ENCODE data around the gene EXOC3. TPM values are rescaled to one million over a fixed set of nuclear protein-coding genes. Genes with fewer than 3 reads are reported as not detected.
"Not testable (repeated sequence)": the region's sequence is repeated elsewhere in the genome, so short reads cannot be mapped to it uniquely, and the experiment has no call there.

The EXOC3 gene
- total RNA-seq, 1 experiment from 2014 or later: 155 TPM

DNA sequence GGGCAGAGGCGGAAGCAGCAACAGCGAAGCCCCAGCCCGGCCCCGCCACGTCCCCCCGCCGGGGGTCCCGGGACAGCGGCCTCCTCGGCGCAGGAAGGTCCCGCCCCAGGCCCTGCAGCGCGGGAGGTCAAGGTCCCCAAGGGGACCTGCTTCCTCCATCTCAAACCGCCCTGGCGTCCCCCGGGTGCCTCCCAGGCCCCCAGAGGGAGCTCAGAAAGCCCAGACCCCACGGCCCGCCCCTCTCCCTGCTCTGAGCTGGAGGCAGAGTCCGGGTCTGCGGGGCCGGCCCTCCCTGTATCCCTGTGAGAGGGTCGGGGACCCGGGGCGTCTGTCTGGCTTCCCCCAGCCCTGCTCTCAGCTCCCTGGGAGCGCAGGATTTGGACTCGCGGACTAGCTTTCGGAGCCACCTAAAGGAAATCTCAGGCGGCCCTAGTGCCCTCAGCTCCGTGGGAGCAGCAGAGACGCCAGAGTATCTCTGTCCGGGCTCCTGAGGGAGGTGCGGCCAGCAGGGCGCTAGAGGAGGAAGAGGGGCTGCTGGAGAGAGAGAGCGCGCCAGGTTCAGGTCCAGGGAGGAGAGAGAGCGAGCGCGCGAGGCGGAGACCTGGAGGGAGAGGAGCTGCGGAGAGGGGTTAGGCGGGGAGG is 30.7 kb downstream of the EXOC3 start:
- intact Hi-C loops (cut with micrococcal nuclease; ENCODE audit: unreplicated experiment): loop anchor here (2.0 to 5.0 kb wide), 2 partner anchors 139 to 199 kb away; partner anchors contain the start of gene CEP72
- Histone ChIP-seq H2AFZ (peak overlapping the region; percentile 90), H3K4me3 (peak overlapping the region; percentile 67), H4K20me1 (ENCODE audit: insufficient read depth) (peaks cover 25% of the 10 kb centered on the region), H3K9me3 (ENCODE audit: insufficient read depth, low read depth) (no peaks in the 10 kb centered on the region), H3F3A (ENCODE audit: insufficient read depth, low read depth) (peaks cover 6% of the 10 kb centered on the region), H3K36me3 (ENCODE audit: low read depth) (no peaks in the 10 kb centered on the region), H3K4me2 (peak overlapping the region; percentile 85), H3K9me2 (ENCODE audit: insufficient read depth) (no peaks in the 10 kb centered on the region), H3K79me2 (ENCODE audit: low read depth) (peaks cover 23% of the 10 kb centered on the region), H3K27me3 (ENCODE audit: insufficient read depth, low read depth) (no peaks in the 10 kb centered on the region), H3K4me1 (replicated peaks; ENCODE audit: insufficient read depth) (peaks cover 19% of the 10 kb centered on the region), H3K27ac (no peak overlapping the region)
- TF ChIP-seq, protein P1, sequence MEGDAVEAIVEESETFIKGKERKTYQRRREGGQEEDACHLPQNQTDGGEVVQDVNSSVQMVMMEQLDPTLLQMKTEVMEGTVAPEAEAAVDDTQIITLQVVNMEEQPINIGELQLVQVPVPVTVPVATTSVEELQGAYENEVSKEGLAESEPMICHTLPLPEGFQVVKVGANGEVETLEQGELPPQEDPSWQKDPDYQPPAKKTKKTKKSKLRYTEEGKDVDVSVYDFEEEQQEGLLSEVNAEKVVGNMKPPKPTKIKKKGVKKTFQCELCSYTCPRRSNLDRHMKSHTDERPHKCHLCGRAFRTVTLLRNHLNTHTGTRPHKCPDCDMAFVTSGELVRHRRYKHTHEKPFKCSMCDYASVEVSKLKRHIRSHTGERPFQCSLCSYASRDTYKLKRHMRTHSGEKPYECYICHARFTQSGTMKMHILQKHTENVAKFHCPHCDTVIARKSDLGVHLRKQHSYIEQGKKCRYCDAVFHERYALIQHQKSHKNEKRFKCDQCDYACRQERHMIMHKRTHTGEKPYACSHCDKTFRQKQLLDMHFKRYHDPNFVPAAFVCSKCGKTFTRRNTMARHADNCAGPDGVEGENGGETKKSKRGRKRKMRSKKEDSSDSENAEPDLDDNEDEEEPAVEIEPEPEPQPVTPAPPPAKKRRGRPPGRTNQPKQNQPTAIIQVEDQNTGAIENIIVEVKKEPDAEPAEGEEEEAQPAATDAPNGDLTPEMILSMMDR (conservative IDR thresholded peaks at IDR 0.05): no peak
- no peak for TF ChIP-seq EZH2 (IDR thresholded peaks at IDR 0.05; ENCODE audit: low read depth)
- peak; percentile 61 to 74 for DNase-seq
- ChIA-PET POLR2A (ENCODE audit: unreplicated experiment) (no interaction called here), CTCF (interaction anchor here (0.5 to 1.1 kb wide), 3 partner anchors 21 to 419 kb away, joined by 3 to 4 read pairs (median 4); partner anchors contain the start of genes BRD9 and TRIP13)
- no TSS peak for BruUV-seq (replicated peaks)

DNA sequence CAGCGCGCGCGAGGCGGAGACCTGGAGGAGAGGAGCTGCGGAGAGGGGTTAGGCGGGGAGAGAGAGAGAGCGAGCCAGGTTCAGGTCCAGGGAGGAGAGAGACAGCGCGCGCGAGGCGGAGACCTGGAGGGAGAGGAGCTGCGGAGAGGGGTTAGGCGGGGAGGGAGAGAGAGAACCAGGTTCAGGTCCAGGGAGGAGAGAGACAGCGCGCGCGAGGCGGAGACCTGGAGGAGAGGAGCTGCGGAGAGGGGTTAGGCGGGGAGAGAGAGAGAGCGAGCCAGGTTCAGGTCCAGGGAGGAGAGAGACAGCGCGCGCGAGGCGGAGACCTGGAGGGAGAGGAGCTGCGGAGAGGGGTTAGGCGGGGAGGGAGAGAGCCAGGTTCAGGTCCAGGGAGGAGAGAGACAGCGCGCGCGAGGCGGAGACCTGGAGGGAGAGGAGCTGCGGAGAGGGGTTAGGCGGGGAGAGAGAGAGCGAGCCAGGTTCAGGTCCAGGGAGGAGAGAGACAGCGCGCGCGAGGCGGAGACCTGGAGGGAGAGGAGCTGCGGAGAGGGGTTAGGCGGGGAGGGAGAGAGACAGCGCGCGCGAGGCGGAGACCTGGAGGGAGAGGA is 31.4 kb downstream of the EXOC3 start:
- peak in 1 of 2 experiments; percentile 49 for DNase-seq
- H3F3A ChIP-seq (ENCODE audit: insufficient read depth, low read depth); BruUV-seq (replicated peaks); POLR2A ChIA-PET (ENCODE audit: unreplicated experiment); H3K9me3 ChIP-seq (ENCODE audit: insufficient read depth, low read depth); H3K36me3 ChIP-seq (ENCODE audit: low read depth); H2AFZ ChIP-seq; H3K9me2 ChIP-seq (ENCODE audit: insufficient read depth); H3K27me3 ChIP-seq (ENCODE audit: insufficient read depth, low read depth); H3K27ac ChIP-seq: not testable (repeated sequence)
- Histone ChIP-seq H3K79me2 (ENCODE audit: low read depth) (peaks cover 23% of the 10 kb centered on the region), H3K4me2 (peak overlapping the region; percentile 85), H3K4me3 (peak overlapping the region; percentile 67), H3K4me1 (replicated peaks; ENCODE audit: insufficient read depth) (peaks cover 19% of the 10 kb centered on the region), H4K20me1 (ENCODE audit: insufficient read depth) (peaks cover 25% of the 10 kb centered on the region)
- intact Hi-C loops (cut with micrococcal nuclease; ENCODE audit: unreplicated experiment): loop anchor here (5.0 kb wide), 1 partner anchor 198 kb away; no protein-coding TSS in a partner anchor
- CTCF ChIA-PET: interaction anchor here (0.5 to 1.1 kb wide), 4 partner anchors 21 to 418 kb away, joined by 3 to 5 read pairs (median 4); partner anchors contain the start of genes BRD9 and TRIP13

DNA sequence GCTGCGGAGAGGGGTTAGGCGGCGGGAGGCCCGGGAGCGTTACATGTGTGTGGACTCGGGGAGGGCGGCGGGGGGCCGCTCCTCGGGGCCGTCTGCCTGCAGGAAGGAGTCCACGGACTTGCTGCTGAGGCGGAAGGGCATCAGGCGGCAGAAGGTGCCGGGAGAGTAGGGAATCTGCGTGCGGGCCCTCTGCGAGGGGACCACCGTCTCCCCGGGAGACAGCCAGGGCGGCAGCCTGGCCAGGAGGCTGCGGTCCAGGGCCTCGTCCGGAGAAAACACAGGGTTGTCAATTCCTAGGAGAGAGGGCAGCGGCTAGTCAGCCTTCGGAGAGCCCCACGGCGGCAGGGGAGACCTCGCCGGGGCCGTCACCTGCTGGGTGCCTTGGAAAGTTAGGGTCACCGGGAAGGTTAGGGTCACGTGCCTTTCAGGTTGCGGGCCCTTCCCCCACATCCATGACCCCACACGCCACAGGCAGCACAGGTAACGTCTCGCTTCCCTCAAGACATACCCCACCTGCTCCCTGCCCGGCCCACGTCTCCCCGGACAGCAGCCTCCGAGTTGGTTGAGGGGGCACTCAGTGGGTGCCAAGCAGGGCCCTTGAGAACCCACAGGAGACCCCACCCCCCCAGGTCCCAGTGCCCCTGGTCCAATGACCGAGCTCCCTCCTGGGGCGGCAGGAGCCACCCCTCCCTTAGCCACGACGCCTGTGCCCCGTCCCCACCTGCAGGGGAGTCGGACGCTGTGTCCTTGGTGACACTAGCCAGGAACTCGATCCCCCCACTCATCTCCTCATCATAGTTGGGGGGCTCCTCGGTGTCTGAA is 32.1 kb downstream of the EXOC3 start:
- no peak for DNase-seq
- POLR2A ChIA-PET (ENCODE audit: unreplicated experiment): no interaction called here
- no peak overlapping the region for H3K27ac ChIP-seq

More for the DNA sequence above, 32.1 kb downstream of the EXOC3 start:
- CTCF ChIA-PET: interaction anchor here (0.7 to 1.1 kb wide), 2 partner anchors 28 to 91 kb away, joined by 4 to 5 read pairs; no protein-coding TSS in a partner anchor
- intact Hi-C loops (cut with micrococcal nuclease; ENCODE audit: unreplicated experiment): loop anchor here (5.0 kb wide), 1 partner anchor 197 kb away; no protein-coding TSS in a partner anchor
- Histone ChIP-seq H3K4me1 (replicated peaks; ENCODE audit: insufficient read depth) (peaks cover 19% of the 10 kb centered on the region), H4K20me1 (ENCODE audit: insufficient read depth) (peaks cover 25% of the 10 kb centered on the region), H3K27me3 (ENCODE audit: insufficient read depth, low read depth) (no peaks in the 10 kb centered on the region), H2AFZ (no peak overlapping the region), H3K4me3 (no peak overlapping the region), H3K36me3 (ENCODE audit: low read depth) (no peaks in the 10 kb centered on the region), H3K9me3 (ENCODE audit: insufficient read depth, low read depth) (no peaks in the 10 kb centered on the region), H3F3A (ENCODE audit: insufficient read depth, low read depth) (peaks cover 6% of the 10 kb centered on the region), H3K9me2 (ENCODE audit: insufficient read depth) (no peaks in the 10 kb centered on the region), H3K4me2 (peak overlapping the region; percentile 85; the same call in 1 of the 2 replicates), H3K79me2 (ENCODE audit: low read depth) (peaks cover 23% of the 10 kb centered on the region)
- no peak for TF ChIP-seq EZH2 (IDR thresholded peaks at IDR 0.05; ENCODE audit: low read depth)
- TF ChIP-seq, protein P1 (conservative IDR thresholded peaks at IDR 0.05): no peak
- no TSS peak for BruUV-seq (replicated peaks)

All from PC-9 (cell line).